Subcutaneous abdominal adipose tissue (tissue), 5 donors: ENCODE data around the gene ZNF532.

Experiments used
- H3K27ac ChIP-seq: one replicate; pipeline ENCODE4 v1.7.0; 2013; ENCODE audit warnings: low read depth, mild to moderate bottlenecking, inconsistent platforms, low read length, moderate library complexity
- H3K27me3 ChIP-seq, 5 donors: one replicate each; pipeline ENCODE4 v1.7.0; 2013; ENCODE audit warnings: low read length in 5 of 5, inconsistent platforms in 1 of 5; ENCODE audit not compliant: control insufficient read depth in 5 of 5, insufficient read depth in 4 of 5
- H3K36me3 ChIP-seq, 5 donors: one replicate each; pipeline ENCODE4 v1.7.0; 2013; ENCODE audit warnings: low read length in 5 of 5; ENCODE audit not compliant: control insufficient read depth in 5 of 5, insufficient read depth in 5 of 5
- H3K4me1 ChIP-seq, 5 donors: one replicate each; pipeline ENCODE4 v1.7.0; 2013; ENCODE audit warnings: low read length in 5 of 5, mild to moderate bottlenecking in 3 of 5, moderate library complexity in 1 of 5; ENCODE audit not compliant: control insufficient read depth in 5 of 5, insufficient read depth in 5 of 5
- H3K4me3 ChIP-seq, 5 donors: one replicate each; pipeline ENCODE4 v1.7.0; 2013; ENCODE audit warnings: low read length in 5 of 5, low read depth in 1 of 5
- H3K9ac ChIP-seq, 5 donors: one replicate each; pipeline ENCODE4 v1.7.0; 2013; ENCODE audit warnings: low read length in 5 of 5, mild to moderate bottlenecking in 4 of 5, moderate library complexity in 3 of 5
- H3K9me3 ChIP-seq, 5 donors: one replicate each; pipeline ENCODE4 v1.7.0; 2013; ENCODE audit warnings: low read length in 5 of 5; ENCODE audit not compliant: control insufficient read depth in 5 of 5
- donor health status: healthy.
- donor health status: healthy.
- donor health status: healthy.
- donor health status: healthy.
- donor health status: healthy.

Gene ZNF532

GRCh38 chr18:58960946-58961722 is 96.5 kb downstream of the ZNF532 start:
- H3K27ac ChIP-seq: no peak overlapping the region

GRCh38 chr18:58962336-58962735 is 97.7 kb downstream of the ZNF532 start:
- peaks cover 0 to 20% (median 3%) of the 10 kb centered on the region in 5 donors for H3K4me1 ChIP-seq
- H3K9ac ChIP-seq: no peak overlapping the region
- peaks cover 7 to 28% (median 11%) of the 10 kb centered on the region in 5 donors for H3K36me3 ChIP-seq
- no peak overlapping the region for H3K27ac ChIP-seq
- no peaks in the 10 kb centered on the region for H3K9me3 ChIP-seq
- H3K27me3 ChIP-seq: no peaks in the 10 kb centered on the region
- no peak overlapping the region for H3K4me3 ChIP-seq

More at GRCh38 chr18:58960946-58961722, 96.5 kb downstream of the ZNF532 start:
- peaks cover 3 to 23% (median 11%) of the 10 kb centered on the region in 5 donors for H3K36me3 ChIP-seq
- H3K4me1 ChIP-seq: peaks cover 0 to 16% (median 4%) of the 10 kb centered on the region in 5 donors
- H3K27me3 ChIP-seq: no peaks in the 10 kb centered on the region
- no peaks in the 10 kb centered on the region for H3K9me3 ChIP-seq
- H3K4me3 ChIP-seq: no peak overlapping the region
- no peak overlapping the region for H3K9ac ChIP-seq

GRCh38 chr18:58965291-58966004 is 100.8 kb downstream of the ZNF532 start:
- no peak overlapping the region for H3K4me3 ChIP-seq
- H3K36me3 ChIP-seq: peaks cover 7 to 35% (median 20%) of the 10 kb centered on the region in 5 donors
- H3K27me3 ChIP-seq: no peaks in the 10 kb centered on the region
- H3K4me1 ChIP-seq: peaks cover 0 to 20% (median 3%) of the 10 kb centered on the region in 5 donors
- H3K27ac ChIP-seq: no peak overlapping the region
- H3K9me3 ChIP-seq: no peaks in the 10 kb centered on the region
- no peak overlapping the region for H3K9ac ChIP-seq

GRCh38 chr18:58966005-58966677 is 101.5 kb downstream of the ZNF532 start:
- H3K27ac ChIP-seq: no peak overlapping the region
- peaks cover 9 to 34% (median 24%) of the 10 kb centered on the region in 5 donors for H3K36me3 ChIP-seq
- H3K9ac ChIP-seq: no peak overlapping the region
- no peak overlapping the region for H3K4me3 ChIP-seq
- peaks cover 0 to 20% (median 3%) of the 10 kb centered on the region in 5 donors for H3K4me1 ChIP-seq
- no peaks in the 10 kb centered on the region for H3K9me3 ChIP-seq
- H3K27me3 ChIP-seq: no peaks in the 10 kb centered on the region

- Histone ChIP-seq H3K4me1 (peaks cover 0 to 20% (median 3%) of the 10 kb centered on the region in 5 donors), H3K27ac (no peak overlapping the region), H3K9me3 (no peaks in the 10 kb centered on the region), H3K4me3 (no peak overlapping the region), H3K9ac (no peak overlapping the region), H3K36me3 (peaks cover 10 to 29% (median 19%) of the 10 kb centered on the region in 5 donors), H3K27me3 (no peaks in the 10 kb centered on the region)
These were observed 102.0 kb downstream of the ZNF532 start for GRCh38 chr18:58966704-58967103.

- Histone ChIP-seq H3K27ac (no peak overlapping the region), H3K27me3 (no peaks in the 10 kb centered on the region), H3K4me1 (peaks cover 0 to 20% (median 3%) of the 10 kb centered on the region in 5 donors), H3K9ac (no peak overlapping the region), H3K4me3 (no peak overlapping the region), H3K9me3 (no peaks in the 10 kb centered on the region), H3K36me3 (peaks cover 9 to 30% (median 19%) of the 10 kb centered on the region in 5 donors)
These were observed 103.1 kb downstream of the ZNF532 start for GRCh38 chr18:58967751-58968254.

- Histone ChIP-seq H3K27me3 (no peaks in the 10 kb centered on the region), H3K27ac (no peak overlapping the region), H3K4me3 (no peak overlapping the region), H3K9ac (no peak overlapping the region), H3K36me3 (peaks cover 9 to 29% (median 19%) of the 10 kb centered on the region in 5 donors), H3K9me3 (no peaks in the 10 kb centered on the region), H3K4me1 (peaks cover 0 to 10% (median 0%) of the 10 kb centered on the region in 5 donors)
These were observed 106.5 kb downstream of the ZNF532 start for GRCh38 chr18:58970943-58971790.

- H3K4me3 ChIP-seq: no peak overlapping the region
- no peaks in the 10 kb centered on the region for H3K9me3 ChIP-seq
- peaks cover 4 to 26% (median 16%) of the 10 kb centered on the region in 5 donors for H3K36me3 ChIP-seq
- H3K9ac ChIP-seq: no peak overlapping the region
- H3K27me3 ChIP-seq: no peaks in the 10 kb centered on the region
- H3K4me1 ChIP-seq: peaks cover 0 to 6% (median 0%) of the 10 kb centered on the region in 5 donors
- H3K27ac ChIP-seq: no peak overlapping the region
These were observed 110.6 kb downstream of the ZNF532 start for GRCh38 chr18:58975296-58975695.

- H3K9me3 ChIP-seq: no peaks in the 10 kb centered on the region
- no peak overlapping the region for H3K27ac ChIP-seq
- H3K4me1 ChIP-seq: peaks cover 0 to 6% (median 0%) of the 10 kb centered on the region in 5 donors
These were observed 111.1 kb downstream of the ZNF532 start for GRCh38 chr18:58975781-58976180.

More at GRCh38 chr18:58975781-58976180, 111.1 kb downstream of the ZNF532 start:
- H3K27me3 ChIP-seq: no peaks in the 10 kb centered on the region
- H3K4me3 ChIP-seq: no peak overlapping the region
- H3K9ac ChIP-seq: no peak overlapping the region
- H3K36me3 ChIP-seq: peaks cover 4 to 26% (median 16%) of the 10 kb centered on the region in 5 donors
